ENCODE data around the gene MYOM1.

The MYOM1 gene

DNA sequence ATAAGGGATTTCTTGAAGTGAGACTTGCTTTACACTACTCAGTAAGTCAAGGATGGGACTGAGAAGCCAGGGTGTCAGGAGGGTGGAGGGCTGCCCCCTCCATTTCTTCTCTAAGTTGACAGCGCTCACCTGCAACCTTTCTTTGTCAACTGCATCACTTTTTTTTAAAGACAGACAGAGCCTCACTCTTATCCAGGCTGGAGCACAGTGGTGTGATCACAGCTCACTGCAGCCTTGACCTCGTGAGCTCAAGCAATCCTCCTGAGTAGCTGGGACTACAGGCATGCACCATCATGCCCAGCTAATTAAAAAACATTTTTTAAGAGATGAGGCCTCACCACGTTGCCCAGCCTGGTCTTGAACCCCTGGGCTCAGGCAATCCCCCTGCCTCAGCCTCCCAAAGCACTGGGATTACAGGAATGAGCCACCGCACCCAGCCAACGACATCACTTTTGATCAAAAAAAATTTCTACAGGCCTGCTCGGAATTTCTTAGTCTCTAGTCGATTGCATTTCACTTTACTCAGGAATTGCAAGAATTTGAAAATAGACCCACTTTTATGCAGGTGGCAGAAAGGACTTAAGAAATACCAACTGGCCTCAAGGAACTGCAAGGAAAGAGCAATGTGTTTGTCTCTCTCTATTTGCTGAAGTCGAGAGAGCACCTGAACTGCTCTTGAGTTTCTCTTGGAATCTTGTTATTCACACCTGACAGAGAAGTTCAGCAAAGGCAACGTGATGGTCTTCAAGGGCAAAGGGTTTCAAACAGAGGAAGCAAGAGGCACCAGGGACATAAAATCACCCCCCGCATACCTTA lies 101.4 kb downstream of the MYOM1 start:
- TF ChIP-seq, protein P1, sequence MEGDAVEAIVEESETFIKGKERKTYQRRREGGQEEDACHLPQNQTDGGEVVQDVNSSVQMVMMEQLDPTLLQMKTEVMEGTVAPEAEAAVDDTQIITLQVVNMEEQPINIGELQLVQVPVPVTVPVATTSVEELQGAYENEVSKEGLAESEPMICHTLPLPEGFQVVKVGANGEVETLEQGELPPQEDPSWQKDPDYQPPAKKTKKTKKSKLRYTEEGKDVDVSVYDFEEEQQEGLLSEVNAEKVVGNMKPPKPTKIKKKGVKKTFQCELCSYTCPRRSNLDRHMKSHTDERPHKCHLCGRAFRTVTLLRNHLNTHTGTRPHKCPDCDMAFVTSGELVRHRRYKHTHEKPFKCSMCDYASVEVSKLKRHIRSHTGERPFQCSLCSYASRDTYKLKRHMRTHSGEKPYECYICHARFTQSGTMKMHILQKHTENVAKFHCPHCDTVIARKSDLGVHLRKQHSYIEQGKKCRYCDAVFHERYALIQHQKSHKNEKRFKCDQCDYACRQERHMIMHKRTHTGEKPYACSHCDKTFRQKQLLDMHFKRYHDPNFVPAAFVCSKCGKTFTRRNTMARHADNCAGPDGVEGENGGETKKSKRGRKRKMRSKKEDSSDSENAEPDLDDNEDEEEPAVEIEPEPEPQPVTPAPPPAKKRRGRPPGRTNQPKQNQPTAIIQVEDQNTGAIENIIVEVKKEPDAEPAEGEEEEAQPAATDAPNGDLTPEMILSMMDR (conservative IDR thresholded peaks at IDR 0.05; ENCODE audit: low read depth, low read length) = no peak
- DNase-seq (ENCODE audit: low read depth) = peak; percentile 64
- no peak overlapping the region for H3K4me3 ChIP-seq (ENCODE audit: low read length)

DNA sequence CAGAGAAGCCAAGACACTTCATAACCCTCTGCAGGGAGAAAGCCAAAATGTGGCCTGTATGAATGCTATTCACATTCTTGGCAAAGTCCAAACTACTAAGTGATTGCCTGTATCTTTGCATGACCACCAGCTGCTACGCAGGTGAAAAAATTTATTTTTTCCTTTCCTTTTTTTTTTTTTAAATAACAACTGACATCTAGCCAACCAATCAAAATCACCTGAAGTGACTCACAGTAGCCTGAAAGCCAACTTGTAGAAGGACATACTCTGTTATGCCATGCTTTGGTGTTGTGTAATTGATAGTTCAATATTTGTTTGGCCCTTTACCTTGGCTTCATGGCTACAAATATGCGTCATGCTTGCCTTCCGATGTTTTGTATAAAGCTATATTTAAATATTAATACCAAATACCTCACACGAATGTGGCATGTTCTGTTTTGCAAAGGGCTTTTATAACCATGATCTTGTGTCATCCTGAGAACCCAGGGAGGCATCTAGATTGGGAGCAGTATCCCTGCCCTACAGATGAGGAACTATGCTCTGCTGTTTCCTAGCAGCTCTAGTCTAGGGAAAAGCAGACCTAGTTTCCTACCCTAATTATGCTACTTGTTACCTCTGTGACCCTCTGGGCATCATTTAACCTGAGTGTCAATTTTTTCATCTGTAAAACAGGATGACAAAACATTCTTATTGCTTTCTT lies 102.1 kb downstream of the MYOM1 start:
- H3K4me3 ChIP-seq (ENCODE audit: low read length) = no peak overlapping the region
- no peak for DNase-seq (ENCODE audit: low read depth)
- TF ChIP-seq, protein P1 (conservative IDR thresholded peaks at IDR 0.05; ENCODE audit: low read depth, low read length) = no peak

DNA sequence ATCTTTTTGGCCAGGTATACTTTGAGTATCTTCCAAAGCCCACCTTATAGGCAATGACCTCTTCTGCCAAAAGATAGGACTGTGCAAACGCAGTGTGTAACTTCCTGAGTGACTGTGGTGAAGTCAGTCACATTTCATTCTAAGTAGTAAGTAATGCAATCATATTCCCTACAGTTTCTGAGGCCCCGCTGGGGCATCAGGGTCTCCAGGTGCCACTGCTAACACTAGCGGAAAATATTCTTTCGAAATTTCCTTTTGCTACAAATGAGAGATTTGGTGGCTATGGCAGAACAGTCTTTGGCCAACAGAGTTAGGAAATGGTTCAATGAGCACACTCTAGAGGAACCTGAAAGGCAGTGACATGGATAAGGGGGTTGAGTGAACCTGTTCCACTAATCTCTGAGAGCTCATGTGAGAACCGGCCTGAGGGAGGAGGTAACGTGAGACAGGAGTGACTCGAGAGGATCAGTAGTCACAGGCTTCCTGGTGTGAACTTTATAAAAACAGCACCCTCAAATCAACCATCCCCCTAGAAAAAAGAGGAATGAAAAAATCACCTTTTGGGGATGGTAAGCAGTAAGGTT lies 104.2 kb downstream of the MYOM1 start:
- no peak for DNase-seq (ENCODE audit: low read depth)
- no peak overlapping the region for H3K4me3 ChIP-seq (ENCODE audit: low read length)
- TF ChIP-seq, protein P1 (conservative IDR thresholded peaks at IDR 0.05; ENCODE audit: low read depth, low read length) = no peak

DNA sequence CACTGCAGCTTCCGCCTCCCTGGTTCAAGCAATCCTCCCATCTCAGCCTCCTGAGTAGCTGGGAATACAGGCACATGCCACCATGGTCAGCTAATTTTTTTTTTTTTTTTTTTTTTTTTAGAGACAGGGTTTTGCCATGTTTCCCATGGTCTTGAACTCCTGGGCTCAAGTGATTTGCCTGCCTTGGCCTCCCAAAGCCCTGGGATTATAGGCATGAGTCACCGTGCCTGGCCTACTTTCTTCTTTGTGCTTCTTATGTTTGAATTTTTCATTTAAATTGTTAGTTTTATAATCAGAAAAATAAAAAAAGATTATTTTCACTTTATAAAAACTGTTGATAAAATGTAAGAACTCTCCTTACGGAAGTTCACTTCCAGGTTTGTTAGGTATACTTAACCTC lies 105.3 kb downstream of the MYOM1 start:
- TF ChIP-seq, protein P1 (conservative IDR thresholded peaks at IDR 0.05; ENCODE audit: low read depth, low read length) = no peak
- peak; percentile 80 for DNase-seq (ENCODE audit: low read depth)
- no peak overlapping the region for H3K4me3 ChIP-seq (ENCODE audit: low read length)

DNA sequence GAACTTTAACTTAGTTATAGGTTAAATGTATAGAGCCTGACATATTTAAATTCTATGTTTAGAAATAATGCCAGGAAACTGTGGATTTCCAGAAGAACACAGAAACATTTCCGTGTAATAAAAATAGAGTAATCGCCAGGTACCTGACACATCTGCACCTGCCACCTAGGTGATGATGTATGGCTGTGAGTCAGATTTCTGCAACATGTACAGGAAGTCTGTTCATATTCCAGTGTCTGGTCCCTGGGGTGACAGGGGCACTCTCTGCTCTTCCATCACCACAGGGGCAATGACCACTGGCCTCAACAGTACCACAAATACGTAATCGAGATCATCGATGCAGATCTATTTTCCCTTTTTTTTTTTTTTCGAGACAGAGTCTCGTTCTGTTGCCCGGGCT lies 105.7 kb downstream of the MYOM1 start:
- no peak overlapping the region for H3K4me3 ChIP-seq (ENCODE audit: low read length)
- DNase-seq (ENCODE audit: low read depth) = no peak
- TF ChIP-seq, protein P1 (conservative IDR thresholded peaks at IDR 0.05; ENCODE audit: low read depth, low read length) = no peak

DNA sequence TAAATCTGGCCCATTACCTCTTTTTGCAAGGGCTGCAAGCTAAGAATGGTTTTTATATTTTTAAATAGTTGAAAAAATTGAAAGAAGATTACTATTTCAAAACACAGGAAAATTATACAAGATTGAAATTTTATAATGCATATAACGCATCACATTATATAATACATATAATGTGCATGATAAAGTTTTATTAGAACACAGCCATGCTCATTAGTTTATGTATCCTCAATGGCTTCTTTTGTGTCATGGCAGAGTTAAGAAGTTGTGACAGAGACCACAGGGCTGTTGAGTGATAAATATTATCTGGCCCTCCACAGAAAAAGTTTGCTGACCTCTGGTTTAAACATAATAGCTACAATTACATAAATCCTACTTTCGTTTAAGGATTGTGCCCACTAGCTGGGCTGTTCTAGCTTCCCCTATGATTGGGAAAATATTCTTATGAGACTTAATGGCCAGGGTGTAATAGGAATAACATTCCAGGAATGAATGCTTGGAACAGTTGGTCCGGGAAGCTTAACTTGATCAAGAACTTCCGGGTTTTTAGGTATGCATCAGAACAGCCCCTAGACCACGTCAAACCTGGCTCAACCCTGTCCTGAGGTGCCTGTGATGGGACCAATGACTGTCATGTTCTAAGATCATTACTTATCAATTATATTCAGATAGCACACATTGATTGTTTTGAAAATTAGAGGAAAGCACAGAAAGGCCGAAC lies 108.1 kb downstream of the MYOM1 start:
- DNase-seq (ENCODE audit: low read depth) = no peak
- H3K4me3 ChIP-seq (ENCODE audit: low read length) = no peak overlapping the region
- TF ChIP-seq, protein P1 (conservative IDR thresholded peaks at IDR 0.05; ENCODE audit: low read depth, low read length) = no peak

All from retinal pigment epithelial cell (primary cell).